SK-N-DZ (cell line): Measurements from ENCODE around the gene KDF1.
"Not testable (repeated sequence)": the region's sequence is repeated elsewhere in the genome, so short reads cannot be mapped to it uniquely, and the experiment has no call there.

Source experiments
- DNase-seq: peaks from one replicate; pipeline ENCODE4 v3.0.0-alpha.2; 2015; ENCODE audit warnings: low spot score

KDF1 gene

DNA sequence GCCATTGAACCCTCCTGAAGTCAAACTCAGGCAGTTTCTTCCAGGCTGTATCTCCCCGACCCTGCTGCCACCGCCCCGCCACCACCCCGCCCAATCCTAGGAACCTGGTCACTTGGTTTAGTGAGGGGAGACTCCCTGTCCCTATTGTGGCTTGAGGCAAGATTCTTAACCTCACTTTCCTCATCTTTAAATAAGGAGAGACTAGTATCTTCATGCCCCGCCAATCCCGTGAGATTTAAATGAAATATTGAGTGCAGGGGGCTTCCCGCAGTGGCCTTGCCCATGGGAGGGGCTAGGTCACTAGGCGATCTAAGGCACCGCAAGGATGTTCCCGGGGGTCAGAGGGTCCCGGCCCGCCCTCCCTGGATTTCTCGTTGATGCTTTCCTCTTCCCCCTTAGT lies 998 bp downstream of the KDF1 start:
- DNase-seq, result no peak

DNA sequence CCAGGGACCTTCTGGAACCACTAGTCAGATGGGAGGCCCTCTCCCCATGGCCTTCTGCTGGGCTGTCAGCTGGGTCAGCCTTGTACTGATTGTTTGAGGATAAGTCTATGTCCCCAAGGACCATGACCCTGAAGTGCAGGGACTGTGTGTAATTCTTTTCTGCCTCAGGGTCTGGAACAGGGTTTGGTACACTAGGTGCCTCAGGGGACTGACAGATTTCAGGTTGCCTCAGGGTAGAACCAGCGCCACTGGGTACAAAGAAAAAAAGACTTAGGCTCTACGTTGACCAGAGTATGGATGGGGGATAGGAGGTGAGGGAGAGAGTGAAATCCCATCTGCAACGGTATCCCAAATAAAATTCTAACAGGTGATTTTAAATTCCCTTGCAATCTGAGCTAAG lies 3.0 kb downstream of the KDF1 start:
- no peak for DNase-seq

DNA sequence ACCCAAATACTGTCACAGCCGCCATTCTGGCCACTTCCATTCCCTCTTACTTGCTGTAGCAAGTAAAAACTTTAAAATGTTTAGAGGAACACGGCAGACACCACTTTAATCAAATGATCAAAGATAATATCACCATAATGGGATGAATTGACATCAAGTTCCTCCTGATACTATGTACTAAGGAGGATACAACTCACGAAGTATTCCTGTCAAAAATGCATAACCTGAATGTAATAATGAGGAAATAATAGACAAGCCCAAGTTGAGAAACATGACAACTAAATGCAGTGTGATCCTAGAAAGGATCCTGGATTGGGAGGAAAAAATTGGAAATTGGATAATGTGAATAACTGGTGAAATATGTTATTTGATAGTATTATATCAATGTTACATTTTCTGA lies 3.9 kb downstream of the KDF1 start:
- DNase-seq, result no peak

DNA sequence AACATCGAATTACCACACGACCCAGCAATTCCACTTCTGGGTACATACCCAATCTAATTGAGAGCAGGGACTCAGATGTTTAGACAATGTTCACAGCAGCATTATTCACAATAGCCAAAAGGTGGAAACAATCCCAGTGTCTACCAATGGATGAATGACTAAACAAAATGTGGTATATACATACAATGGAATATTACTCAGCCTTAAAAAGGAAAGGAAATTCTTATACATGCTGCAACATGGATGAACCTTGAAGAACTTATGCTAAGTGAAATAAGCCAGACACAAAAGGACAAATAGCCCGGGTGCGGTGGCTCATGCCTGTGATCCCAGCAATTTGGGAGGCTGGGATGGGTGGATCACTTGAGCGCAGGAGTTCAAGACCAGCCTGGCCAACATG lies 6.9 kb downstream of the KDF1 start:
- no peak for DNase-seq

DNA sequence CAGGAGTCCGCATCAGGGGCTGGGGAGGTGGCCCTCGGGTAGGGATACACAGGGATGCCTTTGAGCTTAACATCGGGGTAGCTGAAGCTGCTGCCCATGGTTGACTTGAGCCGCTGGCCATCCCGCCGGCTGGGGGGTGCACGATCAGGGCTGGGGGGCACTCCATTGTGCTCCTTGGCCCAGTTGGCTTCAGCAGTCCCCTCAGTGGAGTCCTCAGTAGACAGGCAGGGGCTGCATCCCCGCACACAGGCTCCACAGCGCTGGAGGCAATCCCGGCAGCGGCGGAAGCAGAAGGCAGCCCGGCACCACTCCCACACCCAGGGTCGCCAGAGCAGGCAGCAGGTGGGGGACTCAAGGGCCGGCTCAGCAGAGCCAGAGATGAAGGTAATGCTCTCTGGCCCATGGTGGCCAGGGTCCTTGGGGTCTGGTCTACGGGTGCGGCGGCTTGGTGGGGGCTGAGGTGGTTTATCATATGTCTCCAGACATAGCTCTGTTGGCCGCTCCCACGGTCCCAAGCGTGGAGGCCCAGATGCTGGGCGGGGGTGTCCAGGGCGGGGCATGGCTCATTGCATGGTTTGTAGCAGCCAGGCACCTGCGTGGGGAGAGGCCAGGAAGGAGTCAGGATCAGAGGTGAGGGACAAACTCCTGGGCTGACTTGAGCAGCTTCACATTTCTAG lies 8.3 kb downstream of the KDF1 start:
- DNase-seq, result no peak

DNA sequence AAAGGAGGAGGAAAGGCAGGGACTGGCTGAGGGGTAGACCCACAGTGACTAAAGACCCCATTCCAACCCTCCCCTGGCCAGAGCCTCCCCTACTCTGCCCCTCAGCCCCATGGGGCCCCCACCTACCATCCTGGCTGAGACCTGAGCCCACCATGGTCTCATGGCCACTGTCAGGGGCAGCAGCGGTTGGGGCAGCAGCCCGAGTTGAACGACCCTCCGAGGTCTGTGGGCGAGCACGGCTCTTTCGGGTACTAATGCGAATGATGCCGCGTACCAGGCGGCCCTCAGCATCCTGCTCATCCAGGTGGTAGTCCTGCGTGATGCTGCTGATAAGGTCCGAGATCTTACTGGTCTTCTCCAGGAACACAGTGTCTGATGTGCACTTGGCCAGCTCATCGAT lies 9.1 kb downstream of the KDF1 start:
- no peak for DNase-seq

DNA sequence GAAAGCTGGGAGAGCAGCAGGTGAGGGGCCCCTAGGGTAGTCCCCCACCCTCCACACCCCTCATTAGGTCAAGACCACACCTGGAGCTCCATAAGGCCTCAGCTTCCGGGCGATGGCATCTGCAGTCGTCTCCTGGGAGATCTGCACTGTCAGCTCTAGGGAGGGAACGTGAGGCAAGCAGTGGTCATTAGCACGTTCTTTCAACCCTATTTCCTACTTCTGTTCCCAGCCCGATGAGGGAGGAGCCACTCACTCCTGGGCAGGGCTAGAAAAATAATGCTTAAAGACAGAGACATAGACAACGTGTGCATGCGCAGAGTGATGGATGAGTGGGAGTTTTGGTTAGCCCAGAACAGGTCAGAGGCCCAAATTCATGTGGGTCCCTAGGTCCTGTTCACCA lies 9.7 kb downstream of the KDF1 start:
- DNase-seq, result no peak

DNA sequence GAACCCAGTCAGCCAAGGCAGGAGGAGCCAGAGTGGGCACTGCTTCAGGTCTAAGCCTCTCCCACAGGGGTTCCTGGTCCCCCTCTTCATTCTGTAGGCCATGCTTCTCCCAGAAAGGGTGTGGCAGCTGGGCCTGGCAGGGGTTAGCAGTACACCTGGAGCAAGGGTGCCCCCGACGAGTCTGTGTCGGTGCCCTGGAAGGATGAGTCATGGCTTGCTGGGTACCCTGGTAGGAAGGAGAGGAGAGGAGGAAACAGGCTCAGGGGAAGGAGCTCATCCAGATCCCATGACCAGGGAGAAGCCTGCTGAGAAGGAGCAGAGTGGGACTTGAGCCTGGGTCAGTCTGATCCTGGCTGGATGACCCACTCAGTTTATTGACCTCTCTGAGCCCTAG lies 10.3 kb downstream of the KDF1 start:
- no peak for DNase-seq

DNA sequence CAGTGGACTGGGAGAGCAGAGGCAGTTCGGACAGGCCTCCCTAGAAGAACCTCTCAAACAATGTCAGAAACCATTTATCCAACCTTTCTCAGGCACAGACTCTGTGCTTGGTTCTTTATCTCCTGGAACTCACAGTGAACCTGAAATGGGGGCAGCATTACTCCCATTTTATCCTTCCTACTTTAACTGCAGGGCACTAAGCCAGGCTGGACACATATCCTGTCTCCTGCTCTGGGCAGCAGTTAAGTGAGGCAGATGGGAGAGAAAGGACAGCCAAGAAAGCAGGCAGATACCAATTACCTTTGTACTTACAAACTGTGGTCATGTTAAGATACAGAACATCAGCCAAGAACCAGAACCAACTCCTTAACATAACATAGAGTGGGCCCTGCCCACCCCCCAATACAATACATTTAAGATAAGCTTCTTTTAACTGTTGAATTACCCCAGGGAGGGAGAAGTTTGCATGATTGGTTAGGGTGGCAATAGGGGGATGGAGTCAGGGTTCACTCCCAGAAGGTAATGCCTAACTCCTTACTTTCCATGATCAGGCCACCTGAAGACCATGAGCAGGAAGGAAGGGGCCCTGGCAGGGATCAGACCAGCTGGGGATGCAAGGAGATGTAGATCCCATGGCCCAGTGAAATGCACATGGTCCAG lies 10.9 kb downstream of the KDF1 start:
- DNase-seq, result no peak

DNA sequence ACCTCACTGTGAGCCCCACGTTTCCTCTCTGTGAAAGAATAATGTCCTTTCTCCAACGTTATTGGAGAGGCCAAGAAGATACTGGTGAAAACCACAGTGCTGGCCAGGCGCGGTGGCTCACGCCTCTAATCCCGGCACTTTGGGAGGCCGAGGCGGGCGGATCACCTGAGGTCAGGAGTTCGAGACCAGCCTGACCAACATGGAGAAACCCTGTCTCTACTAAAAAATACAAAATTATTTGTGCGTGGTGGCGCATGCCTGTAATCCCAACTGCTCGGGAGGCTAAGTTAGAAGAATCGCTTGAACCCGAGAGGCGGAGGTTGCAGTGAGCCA lies 11.6 kb downstream of the KDF1 start:
- not testable (repeated sequence) for DNase-seq

DNA sequence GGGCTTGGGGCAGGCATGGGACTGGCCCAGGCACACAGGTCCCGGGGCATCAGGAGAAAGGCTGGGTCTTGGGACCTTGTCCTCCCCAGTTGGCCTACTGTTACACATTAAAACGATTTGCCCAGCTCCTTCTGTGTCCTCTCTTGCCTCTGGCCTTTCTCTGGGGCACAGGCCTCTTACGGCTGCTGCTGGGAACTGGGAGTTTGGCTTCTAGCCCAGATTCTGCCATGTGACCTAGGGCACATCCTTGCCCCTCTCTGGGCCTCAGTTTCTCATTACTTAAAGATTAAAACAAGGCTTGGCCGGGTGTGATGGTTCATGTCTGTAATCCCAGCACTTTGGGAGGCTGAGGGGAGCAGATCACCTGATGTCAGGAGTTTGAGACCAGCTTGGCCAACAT lies 14.0 kb downstream of the KDF1 start:
- no peak for DNase-seq

DNA sequence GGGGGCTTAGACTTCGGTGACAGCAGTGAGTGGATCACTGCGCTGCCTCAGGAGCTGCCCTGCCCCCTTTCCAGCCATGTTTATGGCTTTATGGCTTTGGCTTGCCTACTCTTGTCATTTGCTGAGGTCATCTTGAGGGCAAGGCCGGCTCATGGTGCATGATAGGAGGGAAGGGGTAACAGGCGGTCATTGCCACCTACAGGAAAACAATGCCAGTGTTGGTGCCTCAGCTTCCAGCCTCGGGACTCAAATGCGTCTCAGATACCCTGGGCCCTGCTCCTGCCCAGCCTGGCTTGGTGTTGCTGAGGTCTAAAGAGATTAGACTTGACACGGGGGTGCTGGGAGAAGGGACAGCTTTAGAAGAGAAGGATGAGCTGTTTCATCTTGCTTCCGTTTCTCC lies 14.5 kb downstream of the KDF1 start:
- DNase-seq, result no peak

DNA sequence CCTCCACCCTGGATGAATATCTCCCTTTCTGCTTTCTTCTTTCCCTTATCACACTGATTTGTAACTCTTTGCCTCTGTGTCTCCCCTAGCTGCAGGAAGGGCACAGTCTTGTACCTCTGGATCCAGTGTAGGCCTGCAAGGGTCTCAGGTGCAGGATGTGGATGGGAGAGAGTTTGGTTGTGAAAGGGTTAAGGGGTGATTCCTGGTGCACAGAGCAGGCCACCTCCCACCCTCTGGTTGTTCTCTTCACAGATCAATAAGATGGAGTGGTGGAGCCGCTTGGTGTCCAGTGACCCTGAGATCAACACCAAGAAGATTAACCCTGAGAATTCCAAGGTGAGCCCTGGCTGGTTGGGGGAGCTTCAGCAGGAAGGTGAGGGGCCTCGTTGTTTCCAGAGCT lies 15.1 kb downstream of the KDF1 start:
- no peak for DNase-seq

DNA sequence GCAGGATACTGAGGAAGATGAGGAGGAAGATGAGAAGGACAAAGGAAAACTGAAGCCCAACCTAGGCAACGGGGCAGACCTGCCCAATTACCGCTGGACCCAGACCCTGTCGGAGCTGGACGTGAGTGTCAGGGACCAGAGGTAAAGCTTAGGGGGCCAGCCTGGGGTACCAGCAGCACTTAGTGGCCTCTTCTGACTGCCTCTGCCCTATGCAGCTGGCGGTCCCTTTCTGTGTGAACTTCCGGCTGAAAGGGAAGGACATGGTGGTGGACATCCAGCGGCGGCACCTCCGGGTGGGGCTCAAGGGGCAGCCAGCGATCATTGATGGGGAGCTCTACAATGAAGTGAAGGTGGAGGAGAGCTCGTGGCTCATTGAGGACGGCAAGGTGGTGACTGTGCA lies 17.6 kb downstream of the KDF1 start:
- DNase-seq, result no peak

DNA sequence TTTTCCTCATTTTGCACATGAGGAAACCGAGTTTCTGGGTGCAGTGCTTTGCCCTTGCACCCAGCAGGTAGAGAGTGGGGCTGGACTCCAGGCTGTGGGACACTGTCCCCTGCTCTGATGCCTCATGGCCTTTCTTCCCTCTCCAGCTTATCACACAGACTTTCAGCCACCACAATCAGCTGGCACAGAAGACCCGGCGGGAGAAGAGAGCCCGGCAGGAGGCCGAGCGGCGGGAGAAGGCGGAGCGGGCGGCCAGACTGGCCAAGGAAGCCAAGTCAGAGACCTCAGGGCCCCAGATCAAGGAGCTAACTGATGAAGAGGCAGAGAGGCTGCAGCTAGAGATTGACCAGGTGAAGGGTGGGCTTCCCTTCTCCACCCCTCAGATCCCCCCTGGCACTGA lies 19.0 kb downstream of the KDF1 start:
- DNase-seq, result no peak

DNA sequence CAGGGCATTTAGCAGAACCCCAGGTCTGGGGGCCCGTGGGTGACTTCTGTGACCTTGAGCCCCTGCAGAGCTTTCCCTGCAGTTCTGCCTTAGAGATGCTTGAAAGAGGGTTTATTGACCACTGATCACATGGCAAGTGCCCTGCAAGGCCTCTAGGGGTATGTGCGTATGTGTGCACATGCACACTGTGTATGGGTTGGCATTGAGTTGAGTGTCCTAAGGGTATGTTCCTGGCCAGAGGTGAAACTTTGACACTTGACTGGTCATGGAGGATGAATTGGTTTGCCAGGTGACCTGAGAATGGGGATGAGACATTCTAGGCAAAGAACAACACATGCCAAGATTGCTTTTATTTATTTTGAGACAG lies 21.6 kb downstream of the KDF1 start:
- no peak for DNase-seq

DNA sequence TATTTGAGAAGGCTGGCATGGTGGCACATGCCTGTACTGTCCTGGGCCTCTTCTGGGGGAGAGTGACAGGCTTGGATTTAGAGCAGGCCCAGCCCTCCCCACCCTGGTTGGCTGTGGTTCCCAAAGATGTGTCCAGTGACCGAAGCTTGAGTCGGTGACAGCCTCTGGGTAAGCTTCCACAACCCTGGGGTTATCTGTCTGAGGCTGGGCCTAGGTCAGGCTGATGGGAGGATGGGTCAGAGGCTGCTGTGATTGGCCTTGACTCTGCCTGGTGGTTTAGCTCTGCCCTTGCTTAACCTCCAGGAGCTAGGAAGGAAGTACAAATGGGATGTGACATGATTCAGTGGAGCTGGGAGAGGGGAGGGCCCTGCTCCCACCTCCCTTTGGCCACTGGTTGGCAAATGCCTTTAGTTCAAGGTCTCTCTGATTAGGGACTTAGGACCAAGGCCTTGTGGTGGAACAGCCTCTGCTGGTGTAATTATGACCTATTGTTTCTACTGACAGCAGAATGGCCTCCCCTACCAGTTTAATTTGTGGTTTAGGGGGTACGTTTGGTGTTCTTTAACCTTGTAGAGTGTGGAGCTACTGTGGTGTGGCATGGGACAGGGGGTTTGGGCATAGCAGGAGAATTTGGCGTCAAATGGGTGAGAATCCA lies 22.1 kb downstream of the KDF1 start:
- DNase-seq, result no peak

DNA sequence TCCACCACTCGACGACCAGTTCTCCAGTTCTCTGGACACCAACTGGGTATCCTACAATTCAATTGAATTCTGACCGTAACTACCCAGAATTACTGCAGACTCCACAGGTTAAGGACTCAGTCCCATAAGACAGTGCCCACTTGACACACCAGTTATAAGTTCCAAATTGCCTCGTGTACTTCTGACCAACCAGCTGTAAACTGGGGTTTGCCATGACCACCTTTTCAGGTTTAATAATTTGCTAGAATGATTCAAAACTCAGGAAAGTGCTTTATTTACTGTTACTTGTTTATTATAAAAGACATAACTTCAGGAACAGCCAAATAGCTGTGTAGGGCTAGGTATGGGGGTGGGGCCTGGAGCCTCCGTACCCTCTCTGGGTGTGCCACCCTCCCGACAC lies 23.4 kb downstream of the KDF1 start:
- no peak for DNase-seq

DNA sequence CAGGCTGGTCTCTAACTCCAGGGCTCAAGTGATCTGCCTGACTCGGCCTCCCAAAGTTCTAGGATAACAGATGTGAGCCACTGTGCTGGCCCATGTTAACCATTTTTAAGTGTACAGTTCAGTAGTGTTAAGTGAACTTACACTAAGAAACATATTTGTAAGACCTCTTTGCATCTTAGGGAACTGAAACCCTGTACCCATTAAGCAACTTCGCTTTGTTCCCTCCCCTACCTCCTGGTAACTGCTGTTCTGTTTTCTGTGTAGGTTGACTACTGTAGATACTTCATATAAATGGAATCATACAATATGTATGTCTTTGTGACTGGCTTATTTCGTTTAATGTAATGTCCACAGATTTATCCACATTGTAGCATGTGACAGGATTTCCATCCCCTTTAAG lies 27.7 kb downstream of the KDF1 start:
- no peak for DNase-seq

DNA sequence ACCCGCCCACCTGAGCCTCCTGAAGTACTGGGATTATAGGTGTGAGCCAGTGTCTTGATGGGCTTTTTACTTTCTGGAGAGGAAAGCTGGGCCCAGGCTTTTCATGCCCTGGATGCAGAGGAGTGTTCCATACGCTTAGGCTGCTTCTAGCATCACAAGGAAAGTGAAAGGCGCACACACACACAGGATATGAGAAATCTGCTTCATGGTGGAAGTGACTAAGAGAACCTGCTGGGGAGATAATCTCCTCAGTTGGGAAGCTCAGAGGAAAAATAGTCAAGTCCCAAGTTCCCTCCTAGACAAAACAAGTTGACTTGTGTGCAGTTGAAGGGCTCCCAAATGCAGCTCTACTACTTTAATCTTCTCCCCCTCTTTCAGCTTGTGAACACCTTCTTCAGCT lies 36.6 kb downstream of the KDF1 start:
- DNase-seq, result no peak

DNA sequence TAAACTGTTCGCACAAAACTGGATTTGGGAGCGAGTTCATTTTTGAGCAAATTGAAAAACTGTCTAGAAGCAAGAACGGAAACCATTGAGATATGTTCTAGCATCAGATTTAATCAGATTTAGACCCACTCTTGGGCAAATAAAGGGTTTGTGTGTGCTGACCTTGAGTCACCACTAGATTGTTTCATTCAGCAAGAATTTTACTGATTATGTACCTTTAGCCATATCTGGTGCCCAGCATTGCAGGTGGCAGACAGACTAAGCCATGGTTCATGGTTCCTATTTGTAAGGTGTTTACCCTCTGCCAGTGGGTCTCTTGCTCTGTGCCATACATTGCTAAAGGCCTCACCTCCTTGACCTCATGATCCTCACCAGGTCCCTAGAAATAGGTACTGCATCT lies 37.4 kb downstream of the KDF1 start:
- no peak for DNase-seq

DNA sequence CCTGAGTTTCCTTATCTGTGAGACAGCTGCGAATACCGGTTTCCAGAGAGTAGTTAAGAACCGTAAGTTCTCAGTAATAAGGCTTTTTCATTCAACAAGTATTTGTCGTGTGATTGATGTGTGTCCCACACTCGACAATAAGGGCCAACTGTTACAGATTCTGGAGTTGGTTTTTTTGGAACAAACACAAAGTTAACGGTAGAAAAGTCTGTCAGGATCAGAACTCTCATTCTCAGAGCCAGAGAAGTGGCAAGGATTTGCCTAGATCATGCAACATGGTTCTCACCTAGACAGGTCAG lies 37.9 kb downstream of the KDF1 start:
- DNase-seq, result no peak

DNA sequence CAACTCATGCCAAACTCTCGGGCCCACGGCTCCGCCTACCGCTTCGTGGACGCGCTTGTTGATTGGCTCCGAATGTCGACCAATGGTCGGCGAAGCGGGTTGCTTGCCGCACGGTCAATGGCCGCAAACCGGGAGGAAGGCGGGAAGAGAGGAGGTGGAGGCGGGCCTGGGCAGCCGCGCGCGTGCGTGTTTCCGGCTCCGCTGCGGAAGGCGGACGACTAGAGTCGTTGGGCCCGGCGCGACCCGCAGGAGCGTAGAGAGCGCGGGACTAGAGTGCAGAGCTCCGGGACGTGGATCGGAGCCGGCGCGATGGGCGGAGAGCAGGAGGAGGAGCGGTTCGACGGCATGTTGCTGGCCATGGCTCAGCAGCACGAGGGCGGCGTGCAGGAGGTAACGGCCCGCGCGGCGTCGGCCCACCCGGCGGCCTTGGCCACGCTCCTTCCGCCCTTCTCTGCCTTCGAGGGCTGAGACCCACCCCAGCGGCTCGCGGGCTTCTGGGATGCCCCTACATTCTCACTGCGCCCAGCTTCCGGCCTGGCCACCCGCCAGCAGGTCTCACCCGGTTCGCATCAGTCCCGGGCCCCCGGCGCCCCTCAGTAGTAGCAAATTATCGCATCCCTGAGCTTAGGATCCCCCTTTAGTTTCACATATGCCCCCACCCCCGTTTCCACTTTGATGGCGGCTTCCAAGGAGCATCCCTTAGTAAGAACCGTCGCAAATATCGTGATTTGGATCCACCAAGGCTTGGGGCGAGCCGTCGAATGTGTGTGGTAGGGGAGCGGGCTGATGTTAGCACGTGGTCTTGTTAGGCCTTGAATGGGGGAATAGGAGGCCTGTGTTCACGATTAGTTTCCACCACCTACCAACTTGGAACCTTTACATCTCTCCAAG lies 38.5 kb downstream of the KDF1 start, which contains the start of gene NUDC:
Gene NUDC (plus strand): TSS at position 204 of the 891 bp plus-strand sequence. CDS start 106 bp downstream, at position 310.
- peak; percentile 94 for DNase-seq
